K562 (cell line): ENCODE measurements around the gene TMEM245. TPM values are rescaled to one million over a fixed set of nuclear protein-coding genes. Genes with fewer than 3 reads are reported as not detected.

ENCODE experiments used
- ATAC-seq: fragments of 200-7000 bp; cut with Tn5 transposase; 3 replicates; pipeline ENCODE4 v1.9.1; 2020; ENCODE audit warnings: moderate library complexity
- BruUV-seq: library from RNA; stranded (reverse); fragments of 400-500 nt; replicated peaks from 2 replicates; lab custom pipeline; 2021; lab: Mats Ljungman, UMichigan
- CTCF ChIA-PET: fragments of 300-600 bp; formaldehyde crosslinking; extraction: SDS; loops from one replicate; lab custom pipeline; 2021; ENCODE audit warnings: low intra/inter-chr PET ratio; lab: Yijun Ruan, JAX
- POLR2A ChIA-PET: fragments of 300-600, 350-650 bp; sonication (Branson Sonifier 250); formaldehyde crosslinking; extraction: SDS; loops from one replicate; lab custom pipeline; 2021; ENCODE audit warnings: antibody characterized with exemption, inconsistent platforms; lab: Yijun Ruan, JAX
- DNase-seq, 4 experiments: peaks; one replicate each; pipeline versions ENCODE4 v3.0.0 to v3.0.0-alpha.2; 2011 to 2018; ENCODE audit warnings: low spot score in 3 of 4, mixed read lengths in 3 of 4; ENCODE audit errors: extremely low read depth in 1 of 4
- FAIRE-seq: peaks from 2 replicates; lab custom pipeline; 2011; peaks lifted over from hg19 to GRCh38; lab: Jason Lieb, UNC
- H2AFZ ChIP-seq: 2 replicates; pipeline ENCODE4 v1.6.0; 2011; ENCODE audit warnings: low read depth, low read length, control low read depth, inconsistent platforms
- H3K27ac ChIP-seq: fragments of 200-600 bp; 3 replicates; pipeline ENCODE4 v1.8.0; 2011; ENCODE audit warnings: low read depth, mild to moderate bottlenecking, control low read depth, inconsistent platforms, low read length, moderate library complexity, mixed read lengths; ENCODE audit errors: extremely low read depth
- H3K27me3 ChIP-seq, 2 experiments: fragments of 300-600 bp in 1 of 2; 2 replicates in 1 of 2; 3 replicates in 1 of 2; pipeline versions ENCODE4 v1.6.0 to v1.8.0; 2011; ENCODE audit warnings: inconsistent platforms in 2 of 2, low read length in 2 of 2, mild to moderate bottlenecking in 1 of 2, mixed read lengths in 1 of 2, moderate library complexity in 1 of 2; ENCODE audit not compliant: control insufficient read depth in 2 of 2, insufficient read depth in 2 of 2
- H3K36me3 ChIP-seq: fragments of 300-600 bp; 3 replicates; pipeline ENCODE4 v1.8.0; 2011; ENCODE audit warnings: mild to moderate bottlenecking, low read length, inconsistent platforms; ENCODE audit not compliant: control insufficient read depth, insufficient read depth
- H3K4me1 ChIP-seq, 2 experiments: fragments of 200-600 bp in 1 of 2; replicated peaks in 1 of 2; 2 replicates in 1 of 2; 3 replicates in 1 of 2; pipeline versions ENCODE4 v1.5.1 to v1.8.0; 2011; ENCODE audit warnings: inconsistent platforms in 2 of 2, low read length in 2 of 2, mild to moderate bottlenecking in 1 of 2, mixed read lengths in 1 of 2, moderate library complexity in 1 of 2; ENCODE audit not compliant: control insufficient read depth in 2 of 2, insufficient read depth in 2 of 2
- H3K4me2 ChIP-seq: 2 replicates; pipeline ENCODE4 v1.6.1; 2011; ENCODE audit warnings: low read length, control low read depth, inconsistent platforms, mixed read lengths; ENCODE audit not compliant: insufficient read depth
- H3K4me3 ChIP-seq: fragments of 200-600 bp; sonication (generic), shearing (Covaris generic); 2 replicates; pipeline ENCODE4 v1.5.1; 2016; ENCODE audit warnings: control low read depth, inconsistent platforms
- H3K79me2 ChIP-seq: fragments of 200-600 bp; 3 replicates; pipeline ENCODE4 v1.8.0; 2011; ENCODE audit warnings: low read length, inconsistent platforms; ENCODE audit not compliant: control insufficient read depth, insufficient read depth
- H3K9ac ChIP-seq, 2 experiments: 2 replicates each; pipeline versions ENCODE4 v1.6.0 to v1.6.1; 2011; ENCODE audit warnings: low read depth in 2 of 2, low read length in 2 of 2, control low read depth in 1 of 2, inconsistent platforms in 1 of 2, mild to moderate bottlenecking in 1 of 2, mixed read lengths in 1 of 2; ENCODE audit not compliant: insufficient read depth in 1 of 2
- H3K9me1 ChIP-seq: one replicate; pipeline ENCODE4 v1.6.0; 2011; ENCODE audit warnings: inconsistent platforms, mild to moderate bottlenecking, low read length, moderate library complexity; ENCODE audit not compliant: control insufficient read depth, insufficient read depth
- H3K9me3 ChIP-seq: replicated peaks from 2 replicates; pipeline ENCODE4 v1.5.1; 2011; ENCODE audit warnings: low read depth, low read length, inconsistent platforms; ENCODE audit not compliant: control insufficient read depth, insufficient read depth
- H4K20me1 ChIP-seq: replicated peaks from 2 replicates; pipeline ENCODE4 v1.6.1; 2011; ENCODE audit warnings: low read length, inconsistent platforms, mixed read lengths; ENCODE audit not compliant: control insufficient read depth, insufficient read depth
- DDX20 ChIP-seq: fragments of 450-650 bp; IDR thresholded peaks from 2 replicates; pipeline ENCODE4 v1.6.1; 2016; ENCODE audit warnings: missing genetic modification characterization, low read depth, mild to moderate bottlenecking, missing compliant biosample characterization, moderate library complexity
- EHMT2 ChIP-seq: fragments of 450-650 bp; IDR thresholded peaks from 2 replicates; pipeline ENCODE4 v1.6.1; 2018; ENCODE audit warnings: antibody characterized with exemption
- ELF1 ChIP-seq: fragments of 200-800 bp; sonication (Bioruptor generic); IDR thresholded peaks from 2 replicates; pipeline ENCODE4 v1.6.1; 2016; ENCODE audit warnings: missing genetic modification characterization, missing compliant biosample characterization
- MGA ChIP-seq: fragments of 450-650 bp; IDR thresholded peaks from 2 replicates; pipeline ENCODE4 v1.6.1; 2016; ENCODE audit warnings: mild to moderate bottlenecking, moderate library complexity
- RBM17 ChIP-seq: fragments of 200-400 bp; formaldehyde crosslinking; IDR thresholded peaks from 2 replicates; pipeline ENCODE4 v1.6.1; 2017; ENCODE audit warnings: low read depth, mild to moderate bottlenecking, low read length, borderline replicate concordance
- SPI1 ChIP-seq: IDR thresholded peaks from 2 replicates; pipeline ENCODE4 v1.6.1; 2011; ENCODE audit warnings: low read depth, low read length, control low read depth, borderline replicate concordance
- ZNF696 ChIP-seq: fragments of 250-450 bp; sonication (Bioruptor Pico); conservative IDR thresholded peaks from 2 replicates; pipeline ENCODE4 v1.4.0; 2020; ENCODE audit warnings: mild to moderate bottlenecking, moderate library complexity
- WGBS: fragments of 100-300 bp; shearing (Covaris generic); methylation state at CpG from one replicate; pipeline ENCODE4 v1.1.6; 2016; ENCODE audit warnings: low coverage, mixed read lengths; ENCODE audit not compliant: insufficient coverage; ENCODE audit errors: missing lambda C conversion rate; 5-methylcytosine and 5-hydroxymethylcytosine counted together
- in situ Hi-C: fragments of 300-500 bp; cut with MboI; formaldehyde crosslinking; loops from 4 replicates; pipeline ENCODE4 v1.15.0; 2018; ENCODE audit warnings: inconsistent platforms, mixed read lengths
- intact Hi-C: fragments of 100-400 bp; cut with micrococcal nuclease; formaldehyde crosslinking; loops from 2 replicates; pipeline ENCODE4 v1.14.2; 2022
- polyA plus RNA-seq, 8 experiments: library from polyadenylated mRNA; depleted of rRNA in 4 of 8; stranded (reverse) in 5 of 8; unstranded in 3 of 8; fragments of >200 nt; fragmentation: Nextera tagmentation in 2 of 8; fragmentation: Illumina TruSeq in 1 of 8; extraction: Ambion mirVana in 2 of 8; extraction: Trizol in 1 of 8; gene quantifications; 2 replicates each; pipeline versions ENCODE4 v1.2.1 to v1.2.3, GENCODE V29; 2011 to 2014; ENCODE audit warnings: inconsistent platforms in 1 of 8, missing spikeins in 1 of 8
- total RNA-seq, 7 experiments: library from RNA; depleted of rRNA in 6 of 7; stranded (reverse); fragments of >200 nt in 6 of 7; fragmentation: Illumina TruSeq in 2 of 7; extraction: Trizol in 2 of 7; gene quantifications; 2 replicates each; pipeline versions ENCODE4 v1.2.1 to v1.2.3, GENCODE V29; 2011 to 2021; ENCODE audit warnings: low replicate concordance in 1 of 7

TMEM245 gene
- total and polyA plus RNA-seq, 9 of the 15 experiments (the other 6 are each of a cell fraction or from before 2014, with no cell fraction given): 8.5 to 43.2 (median 24.3) TPM

- Histone ChIP-seq H3K27ac (no peak overlapping the region), H3K9me3 (no peaks in the 10 kb centered on the region), H2AFZ (no peak overlapping the region), H3K27me3 (no peaks in the 10 kb centered on the region), H4K20me1 (no peaks in the 10 kb centered on the region), H3K4me2 (no peak overlapping the region), H3K4me3 (no peak overlapping the region), H3K79me2 (peaks cover 10% of the 10 kb centered on the region; the same call in 1 of the 3 replicates), H3K9ac (no peak overlapping the region), H3K4me1 (no peaks in the 10 kb centered on the region), H3K9me1 (no peaks in the 10 kb centered on the region), H3K36me3 (peaks cover 88% of the 10 kb centered on the region)
- CTCF ChIA-PET: no interaction called here
- WGBS: 91% methylated on average over 4 of the region's 4 CpGs
- no TSS peak for BruUV-seq
- ATAC-seq (no peak), FAIRE-seq (no peak), DNase-seq (no peak)
- in situ Hi-C loops (no loop called here), intact Hi-C loops (no loop called here)
- POLR2A ChIA-PET: no interaction called here
- TF ChIP-seq SPI1 (no peak), ZNF696 (CRISPR knock-in tag) (no peak), MGA (no peak), DDX20 (tag) (no peak), EHMT2 (no peak), ELF1 (no peak), RBM17 (no peak)
- TF ChIP-seq, all 486 proteins: peak for 0
Observed at GRCh38 chr9:109083813-109084405, 35.8 kb downstream of the TMEM245 start.
